Measurements from ENCODE around the gene PODXL2. TPM values are rescaled to one million over a fixed set of nuclear protein-coding genes. Genes with fewer than 3 reads are reported as not detected.

Gene PODXL2
- total RNA-seq, 4 donors from 2014 or later = 2.1 to 5.5 (median 4.4) TPM

- WGBS, 2 donors = 63 to 83% methylated on average over 3 to 4 of the region's 10 CpGs
Measured at GRCh38 chr3:127646501-127647046, 17.6 kb downstream of the PODXL2 start.

GRCh38 chr3:127647166-127647844 lies 18.3 kb downstream of the PODXL2 start:
- Histone ChIP-seq H3K27me3 (no peaks in the 10 kb centered on the region), H3K4me1 (peaks cover 0 to 2% (median 0%) of the 10 kb centered on the region in 3 donors), H3K27ac (no peak overlapping the region), H3K36me3 (no peaks in the 10 kb centered on the region), H3K9me3 (no peaks in the 10 kb centered on the region), H3K4me3 (no peak overlapping the region)
- intact Hi-C loops (cut with DNase I) = no loop called here
- 55 to 66% methylated on average over 9 to 12 of the region's 13 CpGs for WGBS, 2 donors
- DNase-seq = no peak
- TF ChIP-seq POLR2A (IDR thresholded peaks at IDR 0.05) (no peak), CTCF (IDR thresholded peaks at IDR 0.05) (no peak)

More at GRCh38 chr3:127646501-127647046, 17.6 kb downstream of the PODXL2 start:
- DNase-seq = no peak
- Histone ChIP-seq H3K9me3 (no peaks in the 10 kb centered on the region), H3K27me3 (no peaks in the 10 kb centered on the region), H3K4me1 (no peaks in the 10 kb centered on the region), H3K4me3 (no peak overlapping the region), H3K27ac (no peak overlapping the region), H3K36me3 (no peaks in the 10 kb centered on the region)
- intact Hi-C loops (cut with DNase I) = no loop called here
- no peak for TF ChIP-seq CTCF (IDR thresholded peaks at IDR 0.05)
- no peak for TF ChIP-seq POLR2A (IDR thresholded peaks at IDR 0.05)

GRCh38 chr3:127647845-127648204 lies 18.8 kb downstream of the PODXL2 start:
- H3K27ac ChIP-seq = no peak overlapping the region
- H3K27me3 ChIP-seq = no peaks in the 10 kb centered on the region
- no peaks in the 10 kb centered on the region for H3K9me3 ChIP-seq
- TF ChIP-seq CTCF (IDR thresholded peaks at IDR 0.05) (no peak), POLR2A (IDR thresholded peaks at IDR 0.05) (no peak)
- DNase-seq = no peak
- no peaks in the 10 kb centered on the region for H3K36me3 ChIP-seq
- H3K4me1 ChIP-seq = peaks cover 0 to 6% (median 0%) of the 10 kb centered on the region in 3 donors
- H3K4me3 ChIP-seq = no peak overlapping the region
- intact Hi-C loops (cut with DNase I) = no loop called here

GRCh38 chr3:127650236-127650635 lies 21.3 kb downstream of the PODXL2 start:
- H3K4me1 ChIP-seq = peaks cover 0 to 6% (median 0%) of the 10 kb centered on the region in 3 donors
- 86 to 91% methylated on average over 4 of the region's 4 CpGs for WGBS, 2 donors
- TF ChIP-seq POLR2A (IDR thresholded peaks at IDR 0.05) (no peak), CTCF (IDR thresholded peaks at IDR 0.05) (no peak)
- no peaks in the 10 kb centered on the region for H3K27me3 ChIP-seq
- no peaks in the 10 kb centered on the region for H3K9me3 ChIP-seq
- no peak overlapping the region for H3K4me3 ChIP-seq
- DNase-seq = no peak
- H3K36me3 ChIP-seq = no peaks in the 10 kb centered on the region
- H3K27ac ChIP-seq = no peak overlapping the region
- intact Hi-C loops (cut with DNase I) = loop anchor here (10.0 kb wide), 1 partner anchor 325 kb away; no protein-coding TSS in a partner anchor

- H3K27me3 ChIP-seq = no peaks in the 10 kb centered on the region
- H3K36me3 ChIP-seq = no peaks in the 10 kb centered on the region
- no peak for DNase-seq
- intact Hi-C loops (cut with DNase I) = loop anchor here (10.0 kb wide), 1 partner anchor 323 kb away; no protein-coding TSS in a partner anchor
- WGBS, 2 donors = 47 to 63% methylated on average over 6 to 7 of the region's 8 CpGs
- TF ChIP-seq CTCF (IDR thresholded peaks at IDR 0.05) (no peak), POLR2A (IDR thresholded peaks at IDR 0.05) (no peak)
- peaks cover 0 to 6% (median 0%) of the 10 kb centered on the region in 3 donors for H3K4me1 ChIP-seq
- H3K9me3 ChIP-seq = no peaks in the 10 kb centered on the region
- H3K4me3 ChIP-seq = no peak overlapping the region
- no peak overlapping the region for H3K27ac ChIP-seq
Measured at GRCh38 chr3:127651516-127652172, 22.7 kb downstream of the PODXL2 start.
